CD4-positive, alpha-beta T cell (primary cell): ENCODE measurements around the gene TM4SF5. TPM values are rescaled to one million over a fixed set of nuclear protein-coding genes. Genes with fewer than 3 reads are reported as not detected.

Experiments used
- ATAC-seq: fragments of 200-7000 bp; cut with Tn5 transposase; one replicate; pipeline ENCODE4 v1.10.0; 2022; ENCODE audit warnings: mild to moderate bottlenecking; ENCODE audit not compliant: poor library complexity
- CTCF ChIA-PET: fragments of 350-600 bp; sonication (Branson Sonifier 250); formaldehyde crosslinking; loops from one replicate; lab custom pipeline; 2021; ENCODE audit warnings: antibody characterized with exemption, inconsistent platforms; lab: Charles Lee
- POLR2A ChIA-PET: fragments of 350-600 bp; sonication (Branson Sonifier 250); formaldehyde crosslinking; loops from one replicate; lab custom pipeline; 2021; ENCODE audit warnings: antibody characterized with exemption, inconsistent platforms; lab: Charles Lee
- DNase-seq, 14 experiments: peaks; one replicate each; pipeline ENCODE4 v3.0.0-alpha.2; 2013 to 2020; ENCODE audit warnings: mixed read lengths in 2 of 14
- H3K27ac ChIP-seq, 2 donors: one replicate each; pipeline versions ENCODE4 v1.5.1 to v1.7.0; 2013; ENCODE audit warnings: low read length in 2 of 2, low read depth in 1 of 2, mild to moderate bottlenecking in 1 of 2
- H3K27me3 ChIP-seq, 2 experiments: 1 replicate in 1 of 2; 2 replicates in 1 of 2; pipeline versions ENCODE4 v1.6.1 to v1.7.0; 2013; ENCODE audit warnings: low read length in 2 of 2, control low read depth in 1 of 2, mild to moderate bottlenecking in 1 of 2, moderate library complexity in 1 of 2; ENCODE audit not compliant: insufficient read depth in 2 of 2, control insufficient read depth in 1 of 2
- H3K36me3 ChIP-seq: one replicate; pipeline ENCODE4 v1.6.1; 2013; ENCODE audit warnings: low read length, control low read depth; ENCODE audit not compliant: insufficient read depth
- H3K4me1 ChIP-seq: one replicate; pipeline ENCODE4 v1.6.1; 2013; ENCODE audit warnings: low read length, control low read depth; ENCODE audit not compliant: insufficient read depth
- H3K4me3 ChIP-seq: one replicate; pipeline ENCODE4 v1.5.1; 2013; ENCODE audit warnings: mild to moderate bottlenecking, low read length, moderate library complexity
- H3K9me3 ChIP-seq, 2 experiments: 1 replicate in 1 of 2; 2 replicates in 1 of 2; pipeline versions ENCODE4 v1.6.1 to v1.7.0; 2013; ENCODE audit warnings: low read length in 2 of 2, mild to moderate bottlenecking in 2 of 2, control low read depth in 1 of 2, moderate library complexity in 1 of 2; ENCODE audit not compliant: control insufficient read depth in 1 of 2, insufficient read depth in 1 of 2
- H3K27ac Mint-ChIP-seq: one replicate; pipeline ENCODE4 v1.8.0; 2020; ENCODE audit warnings: mixed read lengths
- H3K27me3 Mint-ChIP-seq: one replicate; pipeline ENCODE4 v1.8.0; 2021; ENCODE audit warnings: mixed read lengths
- H3K36me3 Mint-ChIP-seq: one replicate; pipeline ENCODE4 v1.8.0; 2021; ENCODE audit warnings: low read depth, mixed read lengths
- H3K4me1 Mint-ChIP-seq: one replicate; pipeline ENCODE4 v1.8.0; 2021; ENCODE audit warnings: low read depth, mixed read lengths
- H3K4me3 Mint-ChIP-seq: one replicate; pipeline ENCODE4 v1.8.0; 2020; ENCODE audit warnings: mild to moderate bottlenecking, mixed read lengths
- H3K9me3 Mint-ChIP-seq: one replicate; pipeline ENCODE4 v1.8.0; 2020; ENCODE audit warnings: mixed read lengths
- CTCF ChIP-seq: fragments of 200-600 bp; IDR thresholded peaks from one replicate; pipeline ENCODE4 v1.8.0; 2022; ENCODE audit warnings: antibody characterized with exemption, mild to moderate bottlenecking
- intact Hi-C, 2 experiments: fragments of 100-400 bp; cut with DNase I in 1 of 2; cut with micrococcal nuclease in 1 of 2; formaldehyde crosslinking; loops; one replicate each; pipeline versions ENCODE4 v1.15.1 to v1.9.0; 2023 to 2025; cut with DNase I, micrococcal nuclease
- total RNA-seq, 174 experiments: library from RNA in 2 of 174; stranded (reverse) in 2 of 174; gene quantifications; one replicate each; pipeline ENCODE4 v1.2.3 and lab custom pipeline; 2021 to 2026

The TM4SF5 gene
- total RNA-seq, 2 experiments from 2014 or later, result not detected

DNA sequence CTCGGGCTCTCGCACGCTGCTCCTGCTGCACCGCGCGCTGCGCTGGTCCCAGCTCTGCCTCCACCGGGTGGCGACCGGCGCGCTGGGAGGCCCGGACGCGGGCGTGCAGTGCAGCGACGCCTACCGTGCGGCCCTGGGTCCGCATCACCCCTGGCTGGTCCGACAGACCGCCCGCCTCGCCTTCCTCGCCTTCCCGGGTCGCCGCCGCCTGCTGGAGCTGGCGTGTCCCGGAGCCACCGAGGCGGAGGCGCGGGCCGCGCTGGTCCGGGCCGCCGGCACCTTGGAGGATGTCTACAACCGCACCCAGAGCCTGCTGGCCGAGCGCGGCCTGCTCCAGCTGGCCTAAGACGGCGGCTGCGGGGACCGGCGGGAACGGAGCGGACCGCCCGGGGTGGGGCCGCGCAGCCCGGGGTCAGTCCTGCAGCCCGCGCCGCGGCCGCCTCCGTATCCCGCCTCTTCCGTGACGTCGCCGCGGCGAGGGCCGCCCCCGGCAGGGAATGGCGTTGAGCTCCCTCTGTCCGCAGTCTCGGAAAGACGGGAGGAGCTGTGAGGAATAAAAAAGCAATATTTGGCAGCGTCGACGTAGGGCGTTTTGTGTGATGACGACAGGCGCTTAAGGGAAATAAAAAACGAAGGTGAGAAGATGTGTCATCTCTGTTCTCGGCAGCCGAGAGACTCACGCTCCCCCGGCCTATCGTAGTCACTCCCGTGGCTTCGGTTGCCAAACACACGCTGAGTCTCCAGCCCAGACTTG lies 18.4 kb downstream of the TM4SF5 start:
- TF ChIP-seq CTCF, result peak; percentile 81
- intact Hi-C loops, result loop anchor here (1.0 to 10.0 kb wide), 7 partner anchors 58 to 175 kb away; partner anchors contain the start of genes ARRB2 (in 2 of the 2), MED11 (in 2 of the 2), CHRNE (in 1 of the 2) and SPAG7 (in 1 of the 2)

GRCh38 chr17:4790705-4791088 lies 19.0 kb downstream of the TM4SF5 start:
- H3K36me3 ChIP-seq, result no peaks in the 10 kb centered on the region
- H3K27me3 ChIP-seq, result peaks cover 23% of the 10 kb centered on the region in 2 experiments
- DNase-seq, result no peak
- peak overlapping the region; percentile 65 for H3K4me3 ChIP-seq
- Mint-ChIP-seq H3K4me1 (peaks cover 19% of the 10 kb centered on the region), H3K27me3 (peaks cover 39% of the 10 kb centered on the region), H3K27ac (peak overlapping the region; percentile 74), H3K36me3 (no peaks in the 10 kb centered on the region), H3K4me3 (peak overlapping the region; percentile 91), H3K9me3 (no peaks in the 10 kb centered on the region)
- peak overlapping the region in 1 of 2 donors; percentile 58 for H3K27ac ChIP-seq
- peaks cover 34% of the 10 kb centered on the region for H3K4me1 ChIP-seq
- intact Hi-C loops, result loop anchor here (1.0 to 10.0 kb wide), 4 partner anchors 59 to 174 kb away; partner anchors contain the start of genes ARRB2 (in 2 of the 2), MED11 (in 1 of the 2) and SPAG7 (in 1 of the 2)
- ChIA-PET CTCF (interaction anchor here (0.7 to 3.5 kb wide), 22 partner anchors 13 to 176 kb away, joined by 3 to 30 read pairs (median 6); partner anchors contain the start of genes ARRB2, CHRNE, MED11 and MINK1), POLR2A (interaction anchor here (0.6 to 2.5 kb wide), 18 partner anchors 9 to 425 kb away, joined by 3 to 27 read pairs (median 5); partner anchors contain the start of genes ARRB2, C17orf107, CXCL16 and MED11)
- peaks cover 0 to 15% of the 10 kb centered on the region in 2 experiments for H3K9me3 ChIP-seq
- no peak for ATAC-seq
- TF ChIP-seq CTCF, result no peak

More for the DNA sequence above, 18.4 kb downstream of the TM4SF5 start:
- Histone ChIP-seq H3K27me3 (peaks cover 28 to 29% of the 10 kb centered on the region in 2 experiments), H3K4me3 (peak overlapping the region; percentile 65), H3K4me1 (peaks cover 36% of the 10 kb centered on the region), H3K27ac (peak overlapping the region; percentile 58 to 74), H3K9me3 (peaks cover 0 to 18% of the 10 kb centered on the region in 2 experiments), H3K36me3 (no peaks in the 10 kb centered on the region)
- peaks cover 45% of the 10 kb centered on the region for H3K27me3 Mint-ChIP-seq
- ChIA-PET CTCF (interaction anchor here (0.6 to 3.5 kb wide), 40 partner anchors 9 to 177 kb away, joined by 3 to 30 read pairs (median 4); partner anchors contain the start of genes ARRB2, C17orf107, CHRNE and MED11), POLR2A (interaction anchor here (0.6 to 2.5 kb wide), 21 partner anchors 9 to 424 kb away, joined by 3 to 27 read pairs (median 5); partner anchors contain the start of genes ARRB2, C17orf107, CXCL16 and MED11)
- ATAC-seq (peak; percentile 85), DNase-seq (peak; percentile 61 to 92 (median 74))
- no peaks in the 10 kb centered on the region for H3K36me3 Mint-ChIP-seq
- no peaks in the 10 kb centered on the region for H3K9me3 Mint-ChIP-seq
- peak overlapping the region; percentile 74 for H3K27ac Mint-ChIP-seq
- H3K4me3 Mint-ChIP-seq, result peak overlapping the region; percentile 91
- H3K4me1 Mint-ChIP-seq, result peaks cover 23% of the 10 kb centered on the region

GRCh38 chr17:4795168-4795567 lies 23.5 kb downstream of the TM4SF5 start:
- Mint-ChIP-seq H3K4me3 (no peak overlapping the region), H3K27me3 (peaks cover 10% of the 10 kb centered on the region), H3K36me3 (peaks cover 19% of the 10 kb centered on the region), H3K9me3 (no peaks in the 10 kb centered on the region), H3K4me1 (peaks cover 18% of the 10 kb centered on the region), H3K27ac (no peak overlapping the region)
- DNase-seq, result no peak
- Histone ChIP-seq H3K4me1 (peaks cover 28% of the 10 kb centered on the region), H3K4me3 (no peak overlapping the region), H3K27ac (no peak overlapping the region), H3K27me3 (no peaks in the 10 kb centered on the region), H3K36me3 (peaks cover 21% of the 10 kb centered on the region), H3K9me3 (no peaks in the 10 kb centered on the region)
- no peak for TF ChIP-seq CTCF
- ChIA-PET CTCF (no interaction called here), POLR2A (no interaction called here)
- intact Hi-C loops, result loop anchor here (5.0 to 10.0 kb wide), 2 partner anchors 37 to 170 kb away; partner anchors contain the start of genes MINK1 (in 1 of the 2) and SPAG7 (in 1 of the 2)
- ATAC-seq, result no peak
